ENCODE data around the gene ZNF880. TPM values are rescaled to one million over a fixed set of nuclear protein-coding genes. Genes with fewer than 3 reads are reported as not detected.
A peak's percentile ranks its signal among the peaks of the same experiment; 100 is the strongest.
"Not testable (repeated sequence)": the region's sequence is repeated elsewhere in the genome, so short reads cannot be mapped to it uniquely, and the experiment has no call there.

ZNF880 gene
- polyA plus RNA-seq (ENCODE audit: insufficient read depth in 1 of 5, insufficient read length in 5 of 5, low replicate concordance in 1 of 5) = 10 to 100 TPM; 19.2 to 31.5 (median 30.8) TPM
- long read RNA-seq, donor 1, transcript ZNF880-202 (4 exons, 2,230 nt) = major isoform, 9 of 14 reads
- long read RNA-seq, donor 1, partial matches to known transcripts = 0 of 14 reads
- long read RNA-seq, donor 1, other reads (novel, unspliced or antisense) = 0 of 14 reads
- long read RNA-seq, donor 2, transcript ZNF880-206 (4 exons, 953 nt) = major isoform, 5 of 7 reads
- long read RNA-seq, donor 2, partial matches to known transcripts = 0 of 7 reads
- long read RNA-seq, donor 2, other reads (novel, unspliced or antisense) = 0 of 7 reads
- long read RNA-seq, donor 3, transcript ZNF880-206 (4 exons, 953 nt) = major isoform, 5 of 16 reads
- long read RNA-seq, donor 3, partial matches to known transcripts = 10 of 16 reads
- long read RNA-seq, donor 3, other reads (novel, unspliced or antisense) = 0 of 16 reads
- long read RNA-seq, donor 4, partial matches to known transcripts = 0 of 6 reads
- long read RNA-seq, donor 4, other reads (novel, unspliced or antisense) = 0 of 6 reads
- long read RNA-seq, donor 5, transcript ZNF880-206 (4 exons, 953 nt) = major isoform, 5 of 36 reads
- long read RNA-seq, donor 5, partial matches to known transcripts = 22 of 36 reads
- long read RNA-seq, donor 5, other reads (novel, unspliced or antisense) = 0 of 36 reads
- long read RNA-seq, donor 6, transcript ZNF880-202 (4 exons, 2,230 nt) = major isoform, 13 of 22 reads
- long read RNA-seq, donor 6, transcript ZNF880-206 (4 exons, 953 nt) = minor isoform, 5 of 22 reads
- long read RNA-seq, donor 6, partial matches to known transcripts = 0 of 22 reads
- long read RNA-seq, donor 6, other reads (novel, unspliced or antisense) = 0 of 22 reads
- long read RNA-seq, donor 7, transcript ZNF880-206 (4 exons, 953 nt) = major isoform, 6 of 7 reads
- long read RNA-seq, donor 7, partial matches to known transcripts = 0 of 7 reads
- long read RNA-seq, donor 7, other reads (novel, unspliced or antisense) = 0 of 7 reads
- long read RNA-seq, donor 8, partial matches to known transcripts = 0 of 3 reads
- long read RNA-seq, donor 8, other reads (novel, unspliced or antisense) = 0 of 3 reads

- DNase-seq = peak; percentile 94
Measured at GRCh38 chr19:52369559-52370340, at the start of gene ZNF880. TSS of gene ZNF880 (plus strand) at chr19:52369923. CDS start at chr19:52369966, 43 bp downstream.

DNA sequence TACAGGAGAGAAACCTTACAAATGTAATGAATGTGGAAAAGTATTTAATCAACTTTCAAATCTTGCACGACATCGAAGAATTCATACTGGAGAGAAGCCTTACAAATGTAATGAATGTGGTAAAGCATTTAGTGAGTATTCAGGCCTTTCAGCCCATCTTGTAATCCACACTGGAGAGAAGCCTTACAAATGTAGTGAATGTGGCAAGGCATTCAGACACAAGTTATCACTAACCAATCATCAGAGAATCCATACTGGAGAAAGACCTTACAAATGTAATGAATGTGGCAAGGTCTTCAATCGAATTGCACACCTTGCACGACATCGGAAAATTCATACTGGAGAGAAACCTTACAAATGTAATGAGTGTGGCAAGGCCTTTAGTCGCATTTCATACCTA, 47.3 kb upstream of the ZNF880 start:
- no peak for DNase-seq

DNA sequence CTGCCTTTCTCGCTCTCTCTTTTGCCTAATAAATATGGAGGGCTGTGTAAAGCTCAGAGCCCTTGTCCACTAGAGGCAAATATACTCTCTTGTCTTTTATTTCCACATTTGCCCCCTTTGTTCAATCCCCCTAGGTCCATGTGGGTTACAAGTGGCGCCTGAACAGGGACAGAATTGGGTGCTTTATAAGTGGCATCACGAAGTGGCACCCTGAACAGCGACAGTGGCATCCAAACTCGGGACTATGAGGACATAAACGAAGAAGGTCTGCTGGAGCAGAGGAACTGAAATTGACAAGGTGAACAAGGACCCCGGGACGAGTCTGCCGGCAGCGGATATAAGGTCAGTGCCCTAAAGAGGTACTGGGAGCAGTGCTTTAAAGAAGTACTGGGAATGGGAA, 38.0 kb upstream of the ZNF880 start:
- DNase-seq = no peak

DNA sequence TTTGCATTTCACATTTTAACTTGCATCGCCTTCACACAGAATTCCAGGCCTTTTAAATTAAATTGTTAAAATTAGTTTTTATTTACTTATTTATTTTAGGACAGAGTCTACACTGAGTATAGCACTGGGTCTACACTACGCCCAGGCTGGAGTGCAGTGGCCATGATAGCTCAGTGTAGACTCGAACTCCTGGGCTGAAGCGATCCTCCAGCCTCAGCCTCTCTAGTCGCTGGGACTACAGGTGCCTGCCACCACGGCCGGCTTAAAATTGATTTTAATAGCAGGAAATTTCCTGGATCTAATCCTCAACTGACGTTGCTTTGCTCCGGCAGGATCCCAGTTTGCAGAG, 34.0 kb upstream of the ZNF880 start:
- DNase-seq = no peak

- peak; percentile 81 to 85 for DNase-seq
Measured at GRCh38 chr19:52336117-52336790, 33.5 kb upstream of the ZNF880 start, which contains the start of gene ZNF610. TSS of gene ZNF610 (plus strand) at chr19:52336243. CDS start at chr19:52349173, 12,930 bp downstream.

DNA sequence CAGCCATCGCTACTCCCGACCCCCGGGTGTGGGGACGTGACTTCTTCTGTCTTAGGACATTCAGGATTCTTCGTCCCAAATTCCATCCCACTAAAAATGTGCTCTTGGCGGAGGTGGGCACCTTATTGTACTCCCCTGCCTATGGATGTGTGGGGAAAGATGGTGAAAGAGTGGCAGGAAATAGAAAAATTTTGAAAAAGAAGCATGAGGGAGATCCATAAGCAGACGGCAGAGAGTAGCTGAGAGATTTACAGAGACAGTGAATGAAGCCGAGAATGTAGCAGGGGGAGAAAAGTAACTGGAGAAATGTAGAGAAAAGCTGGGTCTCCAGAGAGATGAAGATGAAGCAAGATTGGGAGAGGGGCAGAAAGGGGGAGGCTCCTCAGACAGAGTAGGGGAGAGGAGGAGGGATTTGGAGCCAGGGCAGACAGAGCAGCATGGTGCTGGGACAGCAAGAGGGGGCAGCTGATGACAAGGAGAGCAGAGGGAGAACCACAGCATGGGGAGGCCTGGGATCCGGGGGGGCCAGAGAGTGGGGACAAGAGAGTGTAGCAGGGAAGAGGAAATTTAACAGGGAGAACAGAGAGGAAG, 32.8 kb upstream of the ZNF880 start:
- no peak for DNase-seq

- not testable (repeated sequence) for DNase-seq
Measured at GRCh38 chr19:52339022-52339421, 30.7 kb upstream of the ZNF880 start.

DNA sequence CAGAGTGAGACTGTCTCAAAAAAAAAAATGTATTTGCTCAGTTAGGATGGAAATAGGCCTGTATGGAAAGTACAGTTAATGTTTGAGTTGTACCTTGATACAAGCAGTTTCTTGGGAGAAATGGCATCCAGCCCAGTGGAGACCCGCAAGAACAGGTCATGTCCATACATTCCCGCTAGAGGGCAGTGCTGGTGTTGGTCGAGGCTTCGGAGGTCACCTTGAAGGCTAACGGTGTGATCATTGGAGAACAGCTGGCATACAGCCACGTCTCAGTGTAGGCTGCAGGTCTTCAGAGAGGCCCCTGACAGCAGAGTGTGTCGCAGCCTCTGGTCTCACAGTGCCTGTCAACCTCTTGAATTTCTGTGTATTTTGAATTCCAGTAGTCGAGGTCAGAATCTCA, 26.2 kb upstream of the ZNF880 start:
- DNase-seq = peak; percentile 42 to 53

GRCh38 chr19:52345162-52345561, 24.6 kb upstream of the ZNF880 start:
- DNase-seq = no peak

- no peak for DNase-seq
Measured at GRCh38 chr19:52351512-52351911, 18.2 kb upstream of the ZNF880 start.

- DNase-seq = no peak
Measured at GRCh38 chr19:52366414-52366824, 3.3 kb upstream of the ZNF880 start.

- no peak for DNase-seq
Measured at GRCh38 chr19:52370341-52370710, 603 bp downstream of the ZNF880 start.

- no peak for DNase-seq
Measured at GRCh38 chr19:52391135-52391534, 21.4 kb downstream of the ZNF880 start.

DNA sequence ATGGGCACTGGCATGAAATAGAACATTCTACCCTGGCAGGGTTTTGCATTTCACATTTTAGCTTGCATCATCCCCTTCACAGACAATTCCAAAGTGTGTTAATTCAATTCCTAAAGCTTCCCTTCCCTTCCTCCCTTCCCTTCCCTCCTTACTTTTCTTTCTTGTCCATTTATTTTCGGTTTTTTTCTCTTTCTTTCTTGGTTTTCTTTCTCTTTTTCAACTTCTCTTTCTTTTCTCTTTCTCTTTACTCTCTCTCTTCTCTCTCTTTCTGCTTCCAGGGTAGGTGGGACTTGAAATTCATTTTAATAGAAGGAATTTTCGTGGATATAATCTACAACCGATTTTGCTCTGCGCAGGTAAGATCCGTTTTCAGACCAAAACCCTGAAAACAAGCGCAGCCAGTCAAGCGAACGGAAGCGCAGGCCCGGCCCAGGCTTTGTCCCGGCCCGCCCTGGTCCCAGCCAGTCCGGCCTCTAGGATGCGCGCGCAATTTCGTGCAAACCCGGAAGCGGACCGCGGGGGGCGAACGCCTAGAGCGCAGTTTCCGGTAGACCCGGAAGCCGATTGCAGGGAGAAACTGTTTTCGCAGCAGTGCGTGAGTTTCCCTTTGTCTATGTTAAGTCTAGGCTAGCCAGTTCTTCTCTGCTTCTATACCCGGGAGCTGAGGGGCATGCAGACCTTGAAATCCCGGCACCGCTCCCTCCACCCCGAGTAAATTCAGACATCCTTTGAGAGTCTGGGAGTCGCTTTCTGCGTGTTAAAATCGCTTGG, 27.8 kb downstream of the ZNF880 start, which contains the start of gene ZNF528:
Gene ZNF528, plus strand, starts transcription at position 540 of the 771 bp plus-strand sequence. CDS start 4,165 bp downstream, outside the sequence.
- DNase-seq = peak; percentile 93

GRCh38 chr19:52398081-52398441, 28.3 kb downstream of the ZNF880 start:
- peak in 1 of 2 donors; percentile 18 for DNase-seq

DNA sequence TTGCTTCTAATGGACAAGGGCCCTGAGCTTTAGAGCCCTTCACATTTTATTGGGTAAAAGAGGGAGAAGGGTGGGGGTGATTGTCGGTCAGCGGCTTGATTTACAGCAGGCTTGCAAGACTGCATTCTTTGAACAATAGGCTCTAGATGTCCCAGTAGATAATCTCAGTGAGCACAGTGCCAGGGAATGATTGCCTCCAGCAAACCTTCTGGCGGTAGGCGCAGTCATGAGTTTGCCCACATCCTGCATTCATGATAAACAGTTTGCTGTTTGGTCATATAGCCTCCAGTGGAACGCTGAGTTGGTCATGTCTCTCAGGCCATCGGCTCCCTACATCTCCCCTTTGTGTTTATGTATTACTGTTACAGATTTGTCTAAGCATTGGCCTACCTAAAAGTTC, 40.6 kb downstream of the ZNF880 start:
- DNase-seq = no peak

DNA sequence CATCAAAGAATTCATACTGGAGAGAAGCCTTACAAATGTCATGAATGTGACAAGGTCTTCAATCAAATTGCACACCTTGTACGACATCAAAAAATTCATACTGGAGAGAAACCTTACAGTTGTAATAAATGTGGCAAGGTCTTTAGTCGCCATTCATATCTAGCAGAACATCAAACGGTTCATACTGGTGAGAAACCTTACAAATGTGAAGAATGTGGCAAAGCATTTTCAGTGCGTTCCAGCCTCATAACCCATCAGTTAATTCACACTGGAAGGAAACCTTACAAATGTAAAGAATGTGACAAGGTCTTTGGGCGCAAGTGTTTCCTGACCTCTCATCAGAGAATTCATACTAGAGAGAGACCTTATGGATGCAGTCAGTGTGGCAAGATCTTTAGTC, 46.0 kb downstream of the ZNF880 start:
- no peak for DNase-seq

DNA sequence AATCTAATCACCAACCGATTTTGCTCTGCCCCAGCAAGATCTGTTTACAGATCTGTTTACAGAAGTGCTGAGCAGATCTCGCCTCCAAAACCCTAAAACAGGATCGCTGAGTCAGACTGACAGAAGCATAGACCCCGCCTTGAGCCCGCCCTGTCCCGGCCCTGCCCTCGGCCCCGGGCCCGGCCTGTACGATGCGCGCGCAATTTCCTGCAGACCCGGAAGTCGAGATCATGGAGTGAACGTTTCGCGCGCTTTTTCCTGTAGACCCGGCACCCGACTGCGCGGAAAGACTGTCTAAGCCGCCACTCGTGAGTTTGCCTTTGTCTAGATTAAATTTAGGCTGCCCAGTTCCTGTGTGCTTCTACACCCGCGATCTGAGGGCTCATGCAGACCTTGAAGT, 59.2 kb downstream of the ZNF880 start, which contains the start of gene ZNF534:
Gene ZNF534, plus strand, starts transcription at position 212 of the 400 bp plus-strand sequence. CDS start 2,327 bp downstream, outside the sequence.
- no peak for DNase-seq

Data from right lung (tissue), 10 donors.